ENCODE data around the gene CATSPERE.

Gene CATSPERE

DNA sequence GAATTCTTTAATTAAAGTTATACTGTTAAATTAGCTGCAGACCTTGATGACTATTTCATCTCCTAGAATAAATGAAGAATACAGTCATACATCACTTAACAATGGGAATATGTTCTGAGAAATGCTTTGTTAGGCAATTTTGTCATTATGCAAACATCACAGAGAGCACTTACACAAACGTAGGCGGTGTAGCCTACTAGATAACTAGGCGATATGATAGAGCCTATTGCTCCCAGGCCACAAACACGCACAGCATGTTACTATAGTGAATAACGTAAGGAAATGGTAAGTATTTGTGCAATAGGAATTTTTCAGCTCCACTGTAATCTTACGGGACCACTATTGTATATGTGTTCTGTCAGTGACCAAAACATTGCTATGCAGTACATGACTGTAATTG is 154.2 kb downstream of the CATSPERE start:
- H3K27me3 ChIP-seq (ENCODE audit: insufficient read depth, low read length, poor library complexity), result no peaks in the 10 kb centered on the region
- H3K9ac ChIP-seq (ENCODE audit: low read depth, low read length), result no peak overlapping the region
- no peaks in the 10 kb centered on the region for H3K36me3 ChIP-seq (ENCODE audit: insufficient read depth, low read length)
- no peak overlapping the region for H3K4me3 ChIP-seq (ENCODE audit: low read depth in 1 of 2, low read length in 2 of 2)
- DNase-seq (no peak), ATAC-seq (ENCODE audit: insufficient read depth, low read depth) (no peak)
- H3K4me1 ChIP-seq (ENCODE audit: insufficient read depth, low read length), result no peaks in the 10 kb centered on the region
- no peak overlapping the region for H3K27ac ChIP-seq (ENCODE audit: low read length)
- H3K4me2 ChIP-seq (ENCODE audit: insufficient read depth, low read length), result no peak overlapping the region
- no peak overlapping the region for H2AFZ ChIP-seq (ENCODE audit: low read depth, low read length)
- H3K9me3 ChIP-seq (ENCODE audit: insufficient read depth, low read length, severe bottlenecking), result no peaks in the 10 kb centered on the region
- no peaks in the 10 kb centered on the region for H3K79me2 ChIP-seq (ENCODE audit: insufficient read depth, low read length)
- no peak for TF ChIP-seq EZH2 (IDR thresholded peaks at IDR 0.05; ENCODE audit: borderline replicate concordance, low read depth, low read length, severe bottlenecking)
- TF ChIP-seq, protein P1, sequence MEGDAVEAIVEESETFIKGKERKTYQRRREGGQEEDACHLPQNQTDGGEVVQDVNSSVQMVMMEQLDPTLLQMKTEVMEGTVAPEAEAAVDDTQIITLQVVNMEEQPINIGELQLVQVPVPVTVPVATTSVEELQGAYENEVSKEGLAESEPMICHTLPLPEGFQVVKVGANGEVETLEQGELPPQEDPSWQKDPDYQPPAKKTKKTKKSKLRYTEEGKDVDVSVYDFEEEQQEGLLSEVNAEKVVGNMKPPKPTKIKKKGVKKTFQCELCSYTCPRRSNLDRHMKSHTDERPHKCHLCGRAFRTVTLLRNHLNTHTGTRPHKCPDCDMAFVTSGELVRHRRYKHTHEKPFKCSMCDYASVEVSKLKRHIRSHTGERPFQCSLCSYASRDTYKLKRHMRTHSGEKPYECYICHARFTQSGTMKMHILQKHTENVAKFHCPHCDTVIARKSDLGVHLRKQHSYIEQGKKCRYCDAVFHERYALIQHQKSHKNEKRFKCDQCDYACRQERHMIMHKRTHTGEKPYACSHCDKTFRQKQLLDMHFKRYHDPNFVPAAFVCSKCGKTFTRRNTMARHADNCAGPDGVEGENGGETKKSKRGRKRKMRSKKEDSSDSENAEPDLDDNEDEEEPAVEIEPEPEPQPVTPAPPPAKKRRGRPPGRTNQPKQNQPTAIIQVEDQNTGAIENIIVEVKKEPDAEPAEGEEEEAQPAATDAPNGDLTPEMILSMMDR (IDR thresholded peaks at IDR 0.05; ENCODE audit: borderline replicate concordance, extremely low read depth, low read length, poor library complexity, severe bottlenecking), result no peak
- H4K20me1 ChIP-seq (ENCODE audit: insufficient read depth, low read length), result no peaks in the 10 kb centered on the region

DNA sequence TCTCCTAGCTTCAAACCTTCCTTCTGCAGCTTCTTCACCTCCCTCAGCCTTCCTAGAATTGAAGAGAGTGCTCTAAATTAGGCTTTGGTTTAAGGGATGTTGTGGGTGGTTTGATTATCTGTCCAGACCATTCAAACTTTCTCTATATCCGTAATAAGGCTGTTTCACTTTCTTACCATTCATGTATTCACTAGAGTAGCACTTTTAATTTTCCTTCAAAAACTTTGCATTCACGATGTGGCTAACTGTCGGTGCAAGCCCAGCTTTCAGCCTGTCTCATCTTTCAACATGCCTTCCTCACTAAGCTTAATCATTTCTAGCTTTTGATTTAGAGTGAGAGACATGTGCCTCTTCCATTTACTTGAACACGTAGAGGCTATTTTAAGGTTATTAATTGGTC is 165.6 kb downstream of the CATSPERE start:
- no peak overlapping the region for H2AFZ ChIP-seq (ENCODE audit: low read depth, low read length)
- H4K20me1 ChIP-seq (ENCODE audit: insufficient read depth, low read length), result no peaks in the 10 kb centered on the region
- TF ChIP-seq, protein P1 (IDR thresholded peaks at IDR 0.05; ENCODE audit: borderline replicate concordance, extremely low read depth, low read length, poor library complexity, severe bottlenecking), result no peak
- no peak for TF ChIP-seq EZH2 (IDR thresholded peaks at IDR 0.05; ENCODE audit: borderline replicate concordance, low read depth, low read length, severe bottlenecking)
- no peak overlapping the region for H3K9ac ChIP-seq (ENCODE audit: low read depth, low read length)
- H3K4me2 ChIP-seq (ENCODE audit: insufficient read depth, low read length), result no peak overlapping the region
- ATAC-seq (ENCODE audit: insufficient read depth, low read depth) (no peak), DNase-seq (no peak)
- H3K36me3 ChIP-seq (ENCODE audit: insufficient read depth, low read length), result no peaks in the 10 kb centered on the region
- H3K79me2 ChIP-seq (ENCODE audit: insufficient read depth, low read length), result no peaks in the 10 kb centered on the region
- no peaks in the 10 kb centered on the region for H3K27me3 ChIP-seq (ENCODE audit: insufficient read depth, low read length, poor library complexity)
- H3K9me3 ChIP-seq (ENCODE audit: insufficient read depth, low read length, severe bottlenecking), result no peaks in the 10 kb centered on the region
- no peak overlapping the region for H3K27ac ChIP-seq (ENCODE audit: low read length)
- no peak overlapping the region for H3K4me3 ChIP-seq (ENCODE audit: low read depth in 1 of 2, low read length in 2 of 2)
- H3K4me1 ChIP-seq (ENCODE audit: insufficient read depth, low read length), result no peaks in the 10 kb centered on the region

DNA sequence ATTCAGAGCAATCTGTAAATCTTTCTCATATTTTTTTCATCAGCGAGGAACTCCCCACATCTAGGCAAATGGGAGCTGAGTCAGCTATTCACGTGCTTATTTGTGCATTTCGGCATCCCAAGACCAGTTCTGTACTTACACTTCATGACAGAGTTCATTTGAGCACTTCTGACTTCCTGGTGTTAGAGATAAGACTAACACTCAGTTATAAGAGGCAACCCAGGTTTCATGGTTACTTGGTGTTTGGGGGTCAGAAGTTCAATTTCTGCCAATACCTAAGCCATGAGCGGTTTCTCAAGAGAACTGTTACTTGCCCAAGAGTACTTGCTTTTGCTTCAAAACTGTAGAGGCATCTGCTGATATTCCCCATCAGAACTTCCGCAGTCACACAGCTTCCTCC is 167.7 kb downstream of the CATSPERE start:
- no peaks in the 10 kb centered on the region for H3K4me1 ChIP-seq (ENCODE audit: insufficient read depth, low read length)
- no peaks in the 10 kb centered on the region for H4K20me1 ChIP-seq (ENCODE audit: insufficient read depth, low read length)
- H3K79me2 ChIP-seq (ENCODE audit: insufficient read depth, low read length), result no peaks in the 10 kb centered on the region
- no peak for ATAC-seq (ENCODE audit: insufficient read depth, low read depth)
- no peak overlapping the region for H3K9ac ChIP-seq (ENCODE audit: low read depth, low read length)
- TF ChIP-seq, protein P1 (IDR thresholded peaks at IDR 0.05; ENCODE audit: borderline replicate concordance, extremely low read depth, low read length, poor library complexity, severe bottlenecking), result no peak
- TF ChIP-seq EZH2 (IDR thresholded peaks at IDR 0.05; ENCODE audit: borderline replicate concordance, low read depth, low read length, severe bottlenecking), result no peak
- no peak overlapping the region for H3K27ac ChIP-seq (ENCODE audit: low read length)
- no peaks in the 10 kb centered on the region for H3K27me3 ChIP-seq (ENCODE audit: insufficient read depth, low read length, poor library complexity)
- no peak overlapping the region for H3K4me3 ChIP-seq (ENCODE audit: low read depth in 1 of 2, low read length in 2 of 2)
- H3K4me2 ChIP-seq (ENCODE audit: insufficient read depth, low read length), result no peak overlapping the region
- no peak for DNase-seq
- H3K9me3 ChIP-seq (ENCODE audit: insufficient read depth, low read length, severe bottlenecking), result no peaks in the 10 kb centered on the region
- H3K36me3 ChIP-seq (ENCODE audit: insufficient read depth, low read length), result no peaks in the 10 kb centered on the region
- H2AFZ ChIP-seq (ENCODE audit: low read depth, low read length), result no peak overlapping the region

DNA sequence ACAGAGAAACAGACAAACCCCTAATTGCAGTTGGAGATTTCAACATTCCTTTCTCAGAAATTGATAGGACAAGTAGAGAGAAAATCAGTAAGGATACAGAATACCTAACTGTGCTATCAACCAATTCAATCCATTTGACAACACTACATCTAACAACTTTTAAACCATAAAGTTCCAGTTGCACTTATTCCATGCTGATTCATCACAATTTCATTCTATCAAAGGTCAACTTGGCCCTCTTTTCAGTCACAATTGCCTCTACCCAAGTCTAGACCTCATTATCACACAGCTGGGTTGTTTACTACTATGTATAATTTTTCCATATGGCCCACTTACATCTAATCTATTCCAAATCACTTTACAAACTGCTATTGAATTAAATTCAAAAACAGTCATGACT is 172.1 kb downstream of the CATSPERE start:
- no peaks in the 10 kb centered on the region for H3K9me3 ChIP-seq (ENCODE audit: insufficient read depth, low read length, severe bottlenecking)
- no peak overlapping the region for H2AFZ ChIP-seq (ENCODE audit: low read depth, low read length)
- DNase-seq (no peak), ATAC-seq (ENCODE audit: insufficient read depth, low read depth) (no peak)
- H3K36me3 ChIP-seq (ENCODE audit: insufficient read depth, low read length), result no peaks in the 10 kb centered on the region
- TF ChIP-seq, protein P1 (IDR thresholded peaks at IDR 0.05; ENCODE audit: borderline replicate concordance, extremely low read depth, low read length, poor library complexity, severe bottlenecking), result no peak
- TF ChIP-seq EZH2 (IDR thresholded peaks at IDR 0.05; ENCODE audit: borderline replicate concordance, low read depth, low read length, severe bottlenecking), result no peak
- no peaks in the 10 kb centered on the region for H3K4me1 ChIP-seq (ENCODE audit: insufficient read depth, low read length)
- no peak overlapping the region for H3K27ac ChIP-seq (ENCODE audit: low read length)
- no peak overlapping the region for H3K4me3 ChIP-seq (ENCODE audit: low read depth in 1 of 2, low read length in 2 of 2)
- H3K27me3 ChIP-seq (ENCODE audit: insufficient read depth, low read length, poor library complexity), result no peaks in the 10 kb centered on the region
- no peaks in the 10 kb centered on the region for H3K79me2 ChIP-seq (ENCODE audit: insufficient read depth, low read length)
- no peak overlapping the region for H3K4me2 ChIP-seq (ENCODE audit: insufficient read depth, low read length)
- H3K9ac ChIP-seq (ENCODE audit: low read depth, low read length), result no peak overlapping the region
- no peaks in the 10 kb centered on the region for H4K20me1 ChIP-seq (ENCODE audit: insufficient read depth, low read length)

Measured in DND-41 (cell line).